ENCODE measurements around the gene ATXN7L3.
"Not testable (repeated sequence)": the region's sequence is repeated elsewhere in the genome, so short reads cannot be mapped to it uniquely, and the experiment has no call there.

ATXN7L3 gene

GRCh38 chr17:44176671-44177501, 22.8 kb downstream of the ATXN7L3 start:
- no peak for DNase-seq

GRCh38 chr17:44176257-44176656, 23.4 kb downstream of the ATXN7L3 start:
- DNase-seq, result no peak

- no peak for DNase-seq
Measured at GRCh38 chr17:44174427-44174826, 25.3 kb downstream of the ATXN7L3 start.

- DNase-seq, result no peak
Measured at GRCh38 chr17:44171931-44172455, 27.7 kb downstream of the ATXN7L3 start.

- DNase-seq, result peak in 14 of 51 donors; percentile 3 to 40 (median 15)
Measured at GRCh38 chr17:44170499-44171201, 29.0 kb downstream of the ATXN7L3 start, which contains the start of gene ASB16. Gene ASB16, plus strand, starts transcription at chr17:44170704. Its CDS starts 86 bp downstream, at chr17:44170790.

GRCh38 chr17:44170135-44170498, 29.6 kb downstream of the ATXN7L3 start:
- DNase-seq, result no peak

GRCh38 chr17:44167181-44167861, 32.4 kb downstream of the ATXN7L3 start:
- peak in 1 of 51 donors; percentile 11 for DNase-seq

GRCh38 chr17:44164476-44164875, 35.2 kb downstream of the ATXN7L3 start:
- no peak for DNase-seq

- no peak for DNase-seq
Measured at GRCh38 chr17:44159519-44160210, 40.0 kb downstream of the ATXN7L3 start.

GRCh38 chr17:44155488-44155887, 44.2 kb downstream of the ATXN7L3 start:
- no peak for DNase-seq

GRCh38 chr17:44152875-44153274, 46.8 kb downstream of the ATXN7L3 start:
- no peak for DNase-seq

GRCh38 chr17:44149750-44150329, 49.8 kb downstream of the ATXN7L3 start:
- no peak for DNase-seq

- not testable (repeated sequence) for DNase-seq
Measured at GRCh38 chr17:44149066-44149465, 50.6 kb downstream of the ATXN7L3 start.

- no peak for DNase-seq
Measured at GRCh38 chr17:44147812-44148211, 51.9 kb downstream of the ATXN7L3 start.

GRCh38 chr17:44146375-44147346, 53.0 kb downstream of the ATXN7L3 start:
- DNase-seq, result no peak

- no peak for DNase-seq
Measured at GRCh38 chr17:44144966-44145739, 54.5 kb downstream of the ATXN7L3 start.

- not testable (repeated sequence) for DNase-seq
Measured at GRCh38 chr17:44143921-44144320, 55.8 kb downstream of the ATXN7L3 start.

Measured in hypothalamus (tissue), 51 donors.